A549 (cell line): ENCODE data around the gene ABLIM3. TPM values are rescaled to one million over a fixed set of nuclear protein-coding genes. Genes with fewer than 3 reads are reported as not detected.

Experiments
- ATAC-seq, 2 experiments: fragments of 200-7000 bp in 1 of 2; fragments of >200 bp in 1 of 2; cut with Nextera tagmentation in 1 of 2; cut with Tn5 transposase in 1 of 2; 3 replicates each; pipeline versions ENCODE4 v1.8.0 to v1.9.1; 2018 to 2020; ENCODE audit warnings: mild to moderate bottlenecking in 1 of 2, moderate library complexity in 1 of 2
- CTCF ChIA-PET: fragments of 300-600 bp; sonication (Branson Sonifier 250); formaldehyde crosslinking; extraction: SDS; loops from one replicate; lab custom pipeline; 2021; ENCODE audit warnings: antibody characterized with exemption, inconsistent platforms; lab: Yijun Ruan, JAX
- POLR2A ChIA-PET: fragments of 350-600 bp; formaldehyde crosslinking; extraction: SDS; loops from one replicate; lab custom pipeline; 2021; ENCODE audit warnings: antibody characterized with exemption, inconsistent platforms; lab: Yijun Ruan, JAX
- DNase-seq, 2 experiments: peaks; one replicate each; pipeline versions ENCODE4 v3.0.0 to v3.0.0-alpha.2; 2011 to 2016; ENCODE audit warnings: low read depth in 1 of 2, low spot score in 1 of 2
- FAIRE-seq: peaks from 2 replicates; lab custom pipeline; 2011; peaks lifted over from hg19 to GRCh38; lab: Jason Lieb, UNC
- H3K27ac ChIP-seq, 2 experiments: fragments of >200 bp; sonication (Bioruptor Twin); formaldehyde crosslinking; 3 replicates each; pipeline ENCODE4 v1.5.1; 2016 to 2017
- H3K4me1 ChIP-seq: fragments of >200 bp; sonication (Bioruptor Twin); formaldehyde crosslinking; 3 replicates; pipeline ENCODE4 v1.6.1; 2016
- H3K4me2 ChIP-seq: fragments of >200 bp; sonication (Bioruptor Twin); formaldehyde crosslinking; 3 replicates; pipeline ENCODE4 v1.6.1; 2016
- H3K4me3 ChIP-seq: fragments of >200 bp; sonication (Bioruptor Twin); formaldehyde crosslinking; 3 replicates; pipeline ENCODE4 v1.5.1; 2016
- H3K9me3 ChIP-seq: fragments of >200 bp; sonication (Bioruptor Twin); formaldehyde crosslinking; 3 replicates; pipeline ENCODE4 v1.6.1; 2016
- ATOH8 ChIP-seq: fragments of 250-450 bp; sonication (Bioruptor Pico); IDR thresholded peaks from 2 replicates; pipeline ENCODE4 v1.5.0; 2020; ENCODE audit warnings: low read depth, mild to moderate bottlenecking, moderate library complexity
- BHLHE40 ChIP-seq: IDR thresholded peaks from 2 replicates; pipeline ENCODE4 v1.6.1; 2012; ENCODE audit warnings: low read depth, low read length, inconsistent platforms
- CBX2 ChIP-seq: fragments of 200-600 bp; sonication (generic); IDR thresholded peaks from 2 replicates; pipeline ENCODE4 v1.6.1; 2016; ENCODE audit warnings: low read depth, mild to moderate bottlenecking, borderline replicate concordance
- CEBPB ChIP-seq, 2 experiments: fragments of >200 bp in 1 of 2; sonication (Bioruptor Twin) in 1 of 2; formaldehyde crosslinking in 1 of 2; IDR thresholded peaks; 2 replicates each; pipeline ENCODE4 v1.6.1; 2012 to 2016
- CTCF ChIP-seq: fragments of >200 bp; sonication (Bioruptor Twin); formaldehyde crosslinking; IDR thresholded peaks from 3 replicates; pipeline ENCODE4 v1.5.1; 2016
- EHF ChIP-seq: fragments of 250-450 bp; sonication (Bioruptor Pico); IDR thresholded peaks from 2 replicates; pipeline ENCODE4 v1.5.0; 2020; ENCODE audit warnings: mild to moderate bottlenecking
- FOSB ChIP-seq: fragments of 250-450 bp; sonication (Bioruptor Pico); IDR thresholded peaks from 2 replicates; pipeline ENCODE4 v1.5.0; 2020; ENCODE audit warnings: mild to moderate bottlenecking, moderate library complexity
- FOSL2 ChIP-seq, 2 experiments: fragments of 450-650 bp in 1 of 2; fragments of >200 bp in 1 of 2; sonication (Bioruptor Twin) in 1 of 2; formaldehyde crosslinking; IDR thresholded peaks; 2 replicates each; pipeline versions ENCODE4 v1.5.0 to v1.6.1; 2016 to 2020; ENCODE audit warnings: mild to moderate bottlenecking in 1 of 2, moderate library complexity in 1 of 2
- FOXS1 ChIP-seq: fragments of 250-450 bp; sonication (Bioruptor Pico); IDR thresholded peaks from 2 replicates; pipeline ENCODE4 v1.5.0; 2020; ENCODE audit warnings: mild to moderate bottlenecking, moderate library complexity
- GATA3 ChIP-seq: IDR thresholded peaks from 2 replicates; pipeline ENCODE4 v1.6.1; 2012; ENCODE audit warnings: borderline replicate concordance
- HDAC2 ChIP-seq: fragments of 200-600 bp; sonication (generic); IDR thresholded peaks from 2 replicates; pipeline ENCODE4 v1.6.1; 2016
- HEYL ChIP-seq: fragments of 250-450 bp; sonication (Bioruptor Pico); IDR thresholded peaks from 2 replicates; pipeline ENCODE4 v1.8.0; 2021; ENCODE audit warnings: mild to moderate bottlenecking, moderate library complexity
- MAFK ChIP-seq: fragments of 450-650 bp; IDR thresholded peaks from 2 replicates; pipeline ENCODE4 v1.6.1; 2014; ENCODE audit not compliant: partially characterized antibody
- MAZ ChIP-seq: fragments of 150-350 bp; IDR thresholded peaks from 2 replicates; pipeline ENCODE4 v1.6.1; 2014; ENCODE audit warnings: antibody characterized with exemption, low read depth, low read length, borderline replicate concordance
- NFE2L2 ChIP-seq: fragments of 150-350 bp; conservative IDR thresholded peaks from 2 replicates; pipeline ENCODE4 v1.6.1; 2014; ENCODE audit warnings: low read length
- NPAS2 ChIP-seq: fragments of 250-450 bp; sonication (Bioruptor Pico); IDR thresholded peaks from 2 replicates; pipeline ENCODE4 v1.8.0; 2022; ENCODE audit warnings: mild to moderate bottlenecking, moderate library complexity, borderline replicate concordance
- PHF8 ChIP-seq: fragments of 200-600 bp; sonication (generic); IDR thresholded peaks from 2 replicates; pipeline ENCODE4 v1.6.1; 2016; ENCODE audit warnings: low read depth, mild to moderate bottlenecking, antibody characterized with exemption, moderate library complexity, borderline replicate concordance
- POLR2A ChIP-seq: IDR thresholded peaks from 2 replicates; pipeline ENCODE4 v1.6.1; 2012; ENCODE audit warnings: mild to moderate bottlenecking, low read length
- POLR2AphosphoS2 ChIP-seq: conservative IDR thresholded peaks from 2 replicates; pipeline ENCODE4 v1.6.1; 2012; ENCODE audit warnings: low read length, improper control_type of control experiment, inconsistent platforms
- RAD21 ChIP-seq, 2 experiments: fragments of >200 bp in 1 of 2; sonication (Bioruptor Twin) in 1 of 2; formaldehyde crosslinking in 1 of 2; IDR thresholded peaks in 1 of 2; conservative IDR thresholded peaks in 1 of 2; 2 replicates in 1 of 2; 3 replicates in 1 of 2; pipeline ENCODE4 v1.6.1; 2012 to 2018; ENCODE audit warnings: inconsistent platforms in 1 of 2
- RARB ChIP-seq: fragments of 250-450 bp; sonication (Bioruptor Pico); IDR thresholded peaks from 2 replicates; pipeline ENCODE4 v1.8.0; 2021; ENCODE audit warnings: mild to moderate bottlenecking, moderate library complexity
- RCOR1 ChIP-seq: fragments of 150-350 bp; IDR thresholded peaks from 2 replicates; pipeline ENCODE4 v1.6.1; 2014; ENCODE audit warnings: antibody characterized with exemption, low read length, low read depth
- SMC3 ChIP-seq: fragments of >200 bp; sonication (Bioruptor Twin); formaldehyde crosslinking; IDR thresholded peaks from 3 replicates; pipeline ENCODE4 v1.6.1; 2018; ENCODE audit warnings: inconsistent platforms
- TP53 ChIP-seq: fragments of 250-450 bp; sonication (Bioruptor Pico); IDR thresholded peaks from 2 replicates; pipeline ENCODE4 v1.5.0; 2021; ENCODE audit warnings: mild to moderate bottlenecking, moderate library complexity
- USF2 ChIP-seq: fragments of 450-650 bp; IDR thresholded peaks from 2 replicates; pipeline ENCODE4 v1.6.1; 2014; ENCODE audit warnings: antibody characterized with exemption
- WGBS: methylation state at CpG from one replicate; pipeline ENCODE4 v1.1.6; 2017; ENCODE audit errors: missing lambda C conversion rate; 5-methylcytosine and 5-hydroxymethylcytosine counted together
- polyA plus RNA-seq, 4 experiments: library from polyadenylated mRNA; depleted of rRNA in 3 of 4; stranded (reverse); fragments of >200 nt; fragmentation: RNase III in 1 of 4; extraction: RNeasy Plus Mini Kit Qiagen cat#74134 plus additional on column Dnase treatment in 1 of 4; gene quantifications; 2 replicates in 3 of 4; 3 replicates in 1 of 4; pipeline ENCODE4 v1.2.3, GENCODE V29; 2011 to 2017

Gene ABLIM3
- polyA plus RNA-seq, 2 of the 4 experiments (the other 2 are of a cell fraction): 2.7 to 3.0 TPM

GRCh38 chr5:149201121-149201637 lies 59.9 kb downstream of the ABLIM3 start:
- Histone ChIP-seq H3K9me3 (no peaks in the 10 kb centered on the region), H3K27ac (no peak overlapping the region), H3K4me3 (no peak overlapping the region), H3K4me1 (no peaks in the 10 kb centered on the region), H3K4me2 (no peak overlapping the region)
- no peak for TF ChIP-seq TP53 (CRISPR knock-in tag)
- no peak for TF ChIP-seq HDAC2
- TF ChIP-seq BHLHE40: no peak
- TF ChIP-seq NFE2L2: no peak
- TF ChIP-seq NPAS2 (CRISPR knock-in tag): no peak
- TF ChIP-seq PHF8: no peak
- no peak for TF ChIP-seq POLR2A
- no peak for TF ChIP-seq RAD21 (conservative IDR thresholded peaks at IDR 0.05 in 1 of 2, IDR thresholded peaks at IDR 0.05 in 1 of 2)
- no peak for TF ChIP-seq POLR2AphosphoS2
- TF ChIP-seq FOXS1 (CRISPR knock-in tag): no peak
- no peak for TF ChIP-seq MAFK
- TF ChIP-seq RCOR1: no peak
- no peak for TF ChIP-seq ATOH8 (CRISPR knock-in tag)
- no peak for TF ChIP-seq SMC3
- no peak for TF ChIP-seq CBX2
- TF ChIP-seq EHF (CRISPR knock-in tag): no peak
- TF ChIP-seq RARB (CRISPR knock-in tag): no peak
- TF ChIP-seq CTCF: no peak
- no peak for TF ChIP-seq GATA3
- POLR2A ChIA-PET: no interaction called here
- ATAC-seq (no peak), FAIRE-seq (no peak), DNase-seq (no peak)
- CTCF ChIA-PET: interaction anchor here (1.0 to 1.5 kb wide), 3 partner anchors 16 to 33 kb away, joined by 3 to 4 read pairs (median 3); no protein-coding TSS in a partner anchor
- WGBS: 56% methylated on average over 6 of the region's 6 CpGs

- WGBS: 73% methylated on average over 1 of the region's 1 CpG
- Histone ChIP-seq H3K9me3 (no peaks in the 10 kb centered on the region), H3K4me3 (no peak overlapping the region), H3K4me2 (no peak overlapping the region), H3K27ac (no peak overlapping the region), H3K4me1 (no peaks in the 10 kb centered on the region)
- ChIA-PET POLR2A (no interaction called here), CTCF (no interaction called here)
- FAIRE-seq: no peak
- no peak for ATAC-seq
- TF ChIP-seq FOSL2 (IDR thresholded peaks at IDR 0.05): no peak
- TF ChIP-seq FOSL2 (CRISPR knock-in tag; IDR thresholded peaks at IDR 0.05): no peak
- no peak for TF ChIP-seq CEBPB (IDR thresholded peaks at IDR 0.05)
- TF ChIP-seq NPAS2 (CRISPR knock-in tag): no peak
- no peak for TF ChIP-seq RAD21 (conservative IDR thresholded peaks at IDR 0.05 in 1 of 2, IDR thresholded peaks at IDR 0.05 in 1 of 2)
- TF ChIP-seq MAZ: no peak
- no peak for TF ChIP-seq FOSB (CRISPR knock-in tag)
- TF ChIP-seq PHF8: no peak
- TF ChIP-seq CTCF: no peak
- TF ChIP-seq HEYL: no peak
- no peak for TF ChIP-seq USF2
- DNase-seq: no peak
These were observed 61.7 kb downstream of the ABLIM3 start for GRCh38 chr5:149202910-149203451.
